ENCODE data around the gene IQCE.

IQCE gene

GRCh38 chr7:2637066-2637471 lies 78.3 kb downstream of the IQCE start:
- DNase-seq: no peak

- DNase-seq: no peak
Observed at GRCh38 chr7:2637505-2638223, 78.9 kb downstream of the IQCE start.

GRCh38 chr7:2638224-2638991 lies 79.6 kb downstream of the IQCE start:
- DNase-seq: no peak

GRCh38 chr7:2639181-2639681 lies 80.5 kb downstream of the IQCE start:
- DNase-seq: no peak

GRCh38 chr7:2639695-2640481 lies 81.1 kb downstream of the IQCE start:
- no peak for DNase-seq

GRCh38 chr7:2640482-2640830 lies 81.7 kb downstream of the IQCE start:
- DNase-seq: no peak

- DNase-seq: no peak
Observed at GRCh38 chr7:2640846-2641316, 82.1 kb downstream of the IQCE start.

- no peak for DNase-seq
Observed at GRCh38 chr7:2641406-2642393, 82.9 kb downstream of the IQCE start.

GRCh38 chr7:2643386-2644219 lies 84.8 kb downstream of the IQCE start:
- DNase-seq: no peak

GRCh38 chr7:2644220-2644561 lies 85.4 kb downstream of the IQCE start:
- DNase-seq: no peak

GRCh38 chr7:2644562-2645273 lies 85.9 kb downstream of the IQCE start:
- DNase-seq: no peak

GRCh38 chr7:2645274-2645868 lies 86.6 kb downstream of the IQCE start:
- DNase-seq: no peak

GRCh38 chr7:2646336-2646679 lies 87.5 kb downstream of the IQCE start:
- no peak for DNase-seq

GRCh38 chr7:2646680-2647571 lies 88.1 kb downstream of the IQCE start:
- DNase-seq: no peak

- no peak for DNase-seq
Observed at GRCh38 chr7:2647594-2648172, 88.9 kb downstream of the IQCE start.

GRCh38 chr7:2649139-2649838 lies 90.5 kb downstream of the IQCE start:
- no peak for DNase-seq

GRCh38 chr7:2649991-2650390 lies 91.2 kb downstream of the IQCE start:
- DNase-seq: no peak

- DNase-seq: no peak
Observed at GRCh38 chr7:2650451-2650850, 91.7 kb downstream of the IQCE start.

All from 8988T (cell line).